ENCODE data around the gene GALNT10. TPM values are rescaled to one million over a fixed set of nuclear protein-coding genes. Genes with fewer than 3 reads are reported as not detected.

The GALNT10 gene
- total and polyA plus RNA-seq, 2 experiments from 2014 or later, result 43.0 to 45.9 TPM

DNA sequence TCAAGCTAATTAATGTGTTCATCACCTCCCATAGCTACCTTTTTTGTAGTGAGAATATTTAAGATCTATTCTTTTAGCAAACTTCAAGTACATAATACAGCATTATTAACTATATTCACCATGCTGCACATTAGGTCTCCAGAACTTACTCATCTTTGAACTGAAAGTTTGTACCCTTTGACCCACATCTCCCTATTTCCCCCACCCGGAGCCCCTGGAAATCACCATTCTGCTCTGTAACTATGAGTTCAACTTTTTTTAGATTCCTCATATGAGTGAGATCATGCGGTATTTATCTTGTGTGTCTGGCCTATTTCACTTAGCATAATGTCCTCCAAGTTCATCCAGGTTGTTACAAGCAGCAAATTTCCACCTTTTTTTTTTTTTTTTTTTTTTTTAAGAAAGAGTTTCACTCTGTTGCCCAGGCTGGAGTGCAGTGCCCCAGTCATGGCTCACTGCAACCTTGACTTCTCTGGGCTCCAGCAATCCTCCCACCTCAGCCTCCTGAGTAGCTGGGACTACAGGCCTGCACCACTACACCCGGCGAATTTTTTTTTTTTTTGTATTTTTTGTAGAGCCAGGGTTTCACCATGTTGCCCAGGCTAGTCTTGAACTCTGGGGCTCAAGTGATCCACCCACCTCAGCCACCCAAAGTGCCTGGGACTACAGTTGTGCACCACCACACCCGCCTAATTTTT lies 154.9 kb downstream of the GALNT10 start:
- Histone ChIP-seq H4K20me1 (ENCODE audit: insufficient read depth, poor library complexity, severe bottlenecking) (no peaks in the 10 kb centered on the region), H3K27me3 (no peaks in the 10 kb centered on the region), H2AFZ (no peak overlapping the region), H3K4me1 (ENCODE audit: insufficient read depth) (no peaks in the 10 kb centered on the region), H3K4me3 (no peak overlapping the region), H3K9me3 (ENCODE audit: low read depth) (no peaks in the 10 kb centered on the region), H3K9me2 (replicated peaks; ENCODE audit: insufficient read depth) (no peaks in the 10 kb centered on the region), H3K36me3 (replicated peaks; ENCODE audit: insufficient read depth, low read depth) (no peaks in the 10 kb centered on the region), H3K27ac (no peak overlapping the region), H3K79me2 (no peaks in the 10 kb centered on the region), H3K4me2 (no peak overlapping the region)
- no peak for TF ChIP-seq EZH2 (IDR thresholded peaks at IDR 0.05; ENCODE audit: borderline replicate concordance)
- DNase-seq (ENCODE audit: low spot score), result no peak
- WGBS (ENCODE audit: low lambda C conversion rate, missing lambda C conversion rate), result 86% methylated on average over 5 of the region's 5 CpGs

DNA sequence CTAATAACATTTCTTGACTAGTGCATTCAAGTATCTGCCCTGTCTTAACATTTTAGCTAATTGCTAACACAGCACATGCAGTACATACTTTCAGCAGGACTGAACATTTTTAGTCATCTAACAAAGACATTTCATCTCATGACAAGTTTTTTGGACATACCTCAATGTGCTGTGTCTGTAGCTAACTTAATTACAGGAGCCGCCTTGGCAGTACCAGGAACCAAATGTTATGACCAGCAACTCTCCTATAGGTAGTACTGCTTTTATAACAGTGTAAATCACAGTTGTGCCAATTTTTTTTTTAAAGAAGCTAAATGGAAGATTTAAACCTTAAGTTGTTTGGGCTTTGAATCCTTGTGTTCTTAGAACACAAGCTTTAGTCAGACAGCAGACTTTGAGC lies 155.9 kb downstream of the GALNT10 start:
- no peak overlapping the region for H3K4me3 ChIP-seq
- H4K20me1 ChIP-seq (ENCODE audit: insufficient read depth, poor library complexity, severe bottlenecking), result no peaks in the 10 kb centered on the region
- no peaks in the 10 kb centered on the region for H3K9me2 ChIP-seq (replicated peaks; ENCODE audit: insufficient read depth)
- H3K27me3 ChIP-seq, result no peaks in the 10 kb centered on the region
- no peak overlapping the region for H3K4me2 ChIP-seq
- 89% methylated on average over 1 of the region's 1 CpG for WGBS (ENCODE audit: low lambda C conversion rate, missing lambda C conversion rate)
- no peaks in the 10 kb centered on the region for H3K79me2 ChIP-seq
- no peaks in the 10 kb centered on the region for H3K4me1 ChIP-seq (ENCODE audit: insufficient read depth)
- no peak overlapping the region for H3K27ac ChIP-seq
- no peak for TF ChIP-seq EZH2 (IDR thresholded peaks at IDR 0.05; ENCODE audit: borderline replicate concordance)
- TF ChIP-seq, protein P1, sequence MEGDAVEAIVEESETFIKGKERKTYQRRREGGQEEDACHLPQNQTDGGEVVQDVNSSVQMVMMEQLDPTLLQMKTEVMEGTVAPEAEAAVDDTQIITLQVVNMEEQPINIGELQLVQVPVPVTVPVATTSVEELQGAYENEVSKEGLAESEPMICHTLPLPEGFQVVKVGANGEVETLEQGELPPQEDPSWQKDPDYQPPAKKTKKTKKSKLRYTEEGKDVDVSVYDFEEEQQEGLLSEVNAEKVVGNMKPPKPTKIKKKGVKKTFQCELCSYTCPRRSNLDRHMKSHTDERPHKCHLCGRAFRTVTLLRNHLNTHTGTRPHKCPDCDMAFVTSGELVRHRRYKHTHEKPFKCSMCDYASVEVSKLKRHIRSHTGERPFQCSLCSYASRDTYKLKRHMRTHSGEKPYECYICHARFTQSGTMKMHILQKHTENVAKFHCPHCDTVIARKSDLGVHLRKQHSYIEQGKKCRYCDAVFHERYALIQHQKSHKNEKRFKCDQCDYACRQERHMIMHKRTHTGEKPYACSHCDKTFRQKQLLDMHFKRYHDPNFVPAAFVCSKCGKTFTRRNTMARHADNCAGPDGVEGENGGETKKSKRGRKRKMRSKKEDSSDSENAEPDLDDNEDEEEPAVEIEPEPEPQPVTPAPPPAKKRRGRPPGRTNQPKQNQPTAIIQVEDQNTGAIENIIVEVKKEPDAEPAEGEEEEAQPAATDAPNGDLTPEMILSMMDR (IDR thresholded peaks at IDR 0.05; ENCODE audit: poor library complexity), result no peak
- no peak for TF ChIP-seq EZH2phosphoT487 (IDR thresholded peaks at IDR 0.05; ENCODE audit: low read depth, severe bottlenecking, unreplicated experiment)
- H3K9me3 ChIP-seq (ENCODE audit: low read depth), result no peaks in the 10 kb centered on the region
- DNase-seq (ENCODE audit: low spot score), result no peak
- H3K36me3 ChIP-seq (replicated peaks; ENCODE audit: insufficient read depth, low read depth), result no peaks in the 10 kb centered on the region
- no peak overlapping the region for H2AFZ ChIP-seq

DNA sequence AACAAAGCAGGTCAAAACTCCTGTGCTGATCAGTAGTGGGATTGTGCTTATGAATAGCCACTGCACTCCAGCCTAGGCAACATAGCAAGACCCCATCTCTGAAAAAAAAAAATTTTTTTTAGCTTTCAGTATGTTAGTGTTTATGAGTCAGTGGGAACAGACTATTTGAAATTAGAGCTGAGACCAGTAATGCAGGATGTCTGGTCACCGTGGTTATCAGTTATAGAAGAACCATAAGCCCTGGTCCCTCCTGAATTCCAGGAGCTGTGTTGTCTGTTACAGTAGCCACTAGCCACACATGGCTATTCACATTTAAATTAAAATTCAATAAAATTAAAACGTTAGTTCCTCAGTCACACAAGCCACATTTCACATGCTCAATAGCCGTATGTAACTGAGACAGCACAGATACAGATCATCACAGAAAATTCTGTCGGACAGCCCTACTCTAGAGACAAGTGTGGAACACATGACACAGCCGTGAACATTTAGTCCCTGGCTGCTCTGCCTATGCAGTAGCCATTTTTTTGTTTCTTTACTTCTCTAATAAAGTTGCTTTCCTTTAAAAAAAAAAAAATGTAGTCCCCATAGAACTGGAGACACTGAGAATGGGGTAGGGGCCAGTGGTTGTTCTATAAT lies 159.2 kb downstream of the GALNT10 start:
- H3K27me3 ChIP-seq, result no peaks in the 10 kb centered on the region
- TF ChIP-seq, protein P1 (IDR thresholded peaks at IDR 0.05; ENCODE audit: poor library complexity), result no peak
- no peak for TF ChIP-seq EZH2 (IDR thresholded peaks at IDR 0.05; ENCODE audit: borderline replicate concordance)
- TF ChIP-seq EZH2phosphoT487 (IDR thresholded peaks at IDR 0.05; ENCODE audit: low read depth, severe bottlenecking, unreplicated experiment), result no peak
- no peaks in the 10 kb centered on the region for H4K20me1 ChIP-seq (ENCODE audit: insufficient read depth, poor library complexity, severe bottlenecking)
- H3K4me3 ChIP-seq, result no peak overlapping the region
- H3K4me2 ChIP-seq, result no peak overlapping the region
- H3K9me2 ChIP-seq (replicated peaks; ENCODE audit: insufficient read depth), result no peaks in the 10 kb centered on the region
- H3K27ac ChIP-seq, result no peak overlapping the region
- no peaks in the 10 kb centered on the region for H3K79me2 ChIP-seq
- no peak for DNase-seq (ENCODE audit: low spot score)
- H2AFZ ChIP-seq, result no peak overlapping the region
- no peaks in the 10 kb centered on the region for H3K4me1 ChIP-seq (ENCODE audit: insufficient read depth)
- H3K9me3 ChIP-seq (ENCODE audit: low read depth), result no peaks in the 10 kb centered on the region
- H3K36me3 ChIP-seq (replicated peaks; ENCODE audit: insufficient read depth, low read depth), result no peaks in the 10 kb centered on the region
- 64% methylated on average over 5 of the region's 5 CpGs for WGBS (ENCODE audit: low lambda C conversion rate, missing lambda C conversion rate)

DNA sequence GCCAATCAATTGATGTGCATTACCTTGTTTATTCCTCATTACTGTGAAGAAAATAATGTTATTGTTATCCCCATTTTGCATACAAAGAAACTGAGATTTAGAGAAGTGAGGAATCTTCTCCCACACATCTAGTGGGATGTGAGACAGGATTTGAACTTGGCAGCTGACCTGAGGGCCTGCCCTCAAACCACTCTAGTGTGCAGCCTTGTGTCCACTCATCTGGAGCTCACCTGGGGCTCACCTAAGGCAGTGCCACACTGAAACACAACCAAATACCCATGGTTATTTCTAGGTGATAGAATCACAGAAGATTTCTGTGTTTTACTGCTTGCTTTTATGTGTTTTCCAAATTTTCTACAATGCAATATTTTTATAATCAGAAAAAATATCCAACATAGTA lies 160.6 kb downstream of the GALNT10 start:
- peaks cover 5% of the 10 kb centered on the region for H3K4me1 ChIP-seq (ENCODE audit: insufficient read depth)
- no peak for TF ChIP-seq EZH2 (IDR thresholded peaks at IDR 0.05; ENCODE audit: borderline replicate concordance)
- no peak for TF ChIP-seq EZH2phosphoT487 (IDR thresholded peaks at IDR 0.05; ENCODE audit: low read depth, severe bottlenecking, unreplicated experiment)
- TF ChIP-seq, protein P1 (IDR thresholded peaks at IDR 0.05; ENCODE audit: poor library complexity), result no peak
- no peaks in the 10 kb centered on the region for H3K36me3 ChIP-seq (replicated peaks; ENCODE audit: insufficient read depth, low read depth)
- no peak overlapping the region for H3K27ac ChIP-seq
- H3K4me3 ChIP-seq, result no peak overlapping the region
- no peaks in the 10 kb centered on the region for H3K9me2 ChIP-seq (replicated peaks; ENCODE audit: insufficient read depth)
- no peaks in the 10 kb centered on the region for H3K9me3 ChIP-seq (ENCODE audit: low read depth)
- no peak for DNase-seq (ENCODE audit: low spot score)
- H3K4me2 ChIP-seq, result no peak overlapping the region
- H3K27me3 ChIP-seq, result no peaks in the 10 kb centered on the region
- no peak overlapping the region for H2AFZ ChIP-seq
- H4K20me1 ChIP-seq (ENCODE audit: insufficient read depth, poor library complexity, severe bottlenecking), result no peaks in the 10 kb centered on the region
- H3K79me2 ChIP-seq, result no peaks in the 10 kb centered on the region
